ENCODE data around the gene SMARCD2.
"Not testable (repeated sequence)": the region's sequence is repeated elsewhere in the genome, so short reads cannot be mapped to it uniquely, and the experiment has no call there.

Gene SMARCD2

DNA sequence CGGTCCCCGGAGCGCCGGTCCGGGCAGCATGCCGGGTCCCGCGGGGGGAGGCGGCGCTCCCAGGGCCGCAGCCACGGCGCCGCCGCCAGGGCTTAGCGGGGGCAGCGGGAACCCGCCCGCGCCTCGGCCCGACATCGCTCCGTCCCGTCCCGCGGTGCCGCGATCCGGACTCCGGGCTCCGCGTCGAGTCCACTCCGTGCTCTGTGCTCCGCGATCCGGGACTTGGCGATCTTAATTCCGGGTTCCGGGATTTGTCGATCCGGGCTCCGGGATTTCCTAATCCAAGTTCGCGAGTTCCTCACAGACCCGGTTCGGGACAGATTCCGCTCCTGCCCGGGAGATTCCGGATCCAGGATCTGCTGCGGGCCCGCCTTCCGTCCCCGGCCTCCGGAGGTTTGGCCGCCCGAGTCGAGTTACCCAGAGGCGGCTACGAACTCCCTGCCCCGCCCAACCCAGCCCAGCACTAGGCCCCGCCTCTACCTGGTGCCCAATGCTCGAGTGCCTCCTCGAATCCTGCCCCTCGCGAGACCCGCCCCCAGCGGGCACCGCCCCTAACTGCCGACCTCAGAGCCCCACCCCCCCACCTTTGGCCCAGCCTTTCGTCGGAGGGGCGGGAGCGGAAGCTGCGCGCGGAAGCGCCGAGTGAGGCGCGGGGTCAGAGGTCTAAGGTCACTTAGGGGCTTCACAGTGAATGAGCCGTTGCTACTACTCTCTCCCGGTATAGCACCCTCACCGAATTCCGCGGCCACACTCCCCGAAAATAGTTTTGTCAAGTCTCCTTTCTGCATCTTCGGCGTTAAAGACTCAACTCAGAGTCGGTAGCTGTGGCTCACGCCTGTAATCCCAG is at the start of gene SMARCD2:
SMARCD2 (minus strand) TSS at position 146 of the 847 bp plus-strand sequence; CDS start at position 135, 11 bp downstream.
- DNase-seq (ENCODE audit: low read depth), result peak; percentile 97

DNA sequence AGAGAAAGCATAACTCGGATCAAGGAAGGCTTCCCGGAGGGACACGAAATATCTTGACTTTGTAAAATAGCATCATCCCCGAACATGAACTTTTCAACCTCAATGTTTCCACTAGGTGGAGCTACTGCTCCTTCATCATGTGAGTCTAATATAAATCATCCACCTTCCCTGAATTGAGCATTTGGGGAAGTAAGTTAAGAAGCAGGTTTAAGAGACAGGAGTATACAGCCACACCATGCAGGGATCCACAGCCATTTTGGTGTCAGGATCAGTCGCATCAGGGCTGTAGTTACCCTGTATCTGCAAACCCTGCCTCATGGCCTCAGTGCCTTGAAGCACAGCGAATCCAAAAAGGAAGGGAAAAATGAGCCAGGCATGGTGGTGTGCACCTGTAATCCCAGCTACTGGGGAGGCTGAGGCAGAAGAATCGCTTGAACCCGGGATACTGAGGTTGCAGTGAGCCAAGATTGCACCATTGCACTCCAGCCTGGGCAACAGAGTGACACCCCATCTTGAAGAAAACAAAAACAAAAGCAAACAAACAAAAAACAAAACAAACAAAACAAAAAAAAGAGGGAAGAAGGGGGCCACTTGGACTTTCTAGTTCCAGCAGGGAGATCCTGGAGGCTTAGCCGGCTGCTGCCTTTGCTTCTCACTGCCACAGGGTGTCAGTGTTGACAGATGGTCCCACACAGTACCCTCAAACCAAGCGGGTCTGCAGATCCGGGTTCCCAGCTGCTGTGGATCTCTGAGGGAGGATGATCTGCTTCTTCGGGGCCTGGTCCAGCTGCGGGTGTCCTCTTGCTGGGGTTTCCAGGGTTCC is 46.8 kb upstream of the SMARCD2 start:
- not testable (repeated sequence) for DNase-seq (ENCODE audit: low read depth)

- not testable (repeated sequence) for DNase-seq (ENCODE audit: low read depth)
Observed at GRCh38 chr17:63885119-63885518, 42.6 kb upstream of the SMARCD2 start.

GRCh38 chr17:63882626-63883126 is 40.2 kb upstream of the SMARCD2 start:
- DNase-seq (ENCODE audit: low read depth), result not testable (repeated sequence)

- DNase-seq (ENCODE audit: low read depth), result peak; percentile 37
Observed at GRCh38 chr17:63881935-63882601, 39.6 kb upstream of the SMARCD2 start, which contains the start of gene GH2. TSS of gene GH2 (minus strand) at chr17:63881944. CDS start at chr17:63881801, 143 bp downstream.

- DNase-seq (ENCODE audit: low read depth), result not testable (repeated sequence)
Observed at GRCh38 chr17:63881337-63881736, 38.9 kb upstream of the SMARCD2 start.

- DNase-seq (ENCODE audit: low read depth), result no peak
Observed at GRCh38 chr17:63880706-63881105, 38.2 kb upstream of the SMARCD2 start.

GRCh38 chr17:63878413-63878812 is 35.9 kb upstream of the SMARCD2 start:
- not testable (repeated sequence) for DNase-seq (ENCODE audit: low read depth)

DNA sequence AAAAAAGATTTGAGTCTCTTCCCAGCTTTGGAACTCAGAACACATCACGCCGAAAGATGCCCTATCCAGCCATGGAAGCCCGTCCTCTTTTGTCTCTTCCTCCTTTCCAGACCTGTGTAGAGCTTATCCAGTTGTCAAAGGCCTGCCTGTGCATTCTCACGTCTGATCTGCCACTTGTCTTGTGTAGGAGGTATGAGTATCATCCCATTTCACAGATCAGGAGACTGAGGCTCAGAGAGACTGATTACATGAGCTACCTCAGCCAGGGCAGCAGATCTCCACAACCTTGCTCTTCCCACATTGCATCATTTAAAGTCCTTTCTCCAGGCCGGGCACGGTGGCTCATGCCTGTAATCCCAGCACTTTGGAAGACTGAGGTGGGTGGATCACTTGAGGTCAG is 32.2 kb upstream of the SMARCD2 start:
- not testable (repeated sequence) for DNase-seq (ENCODE audit: low read depth)

DNA sequence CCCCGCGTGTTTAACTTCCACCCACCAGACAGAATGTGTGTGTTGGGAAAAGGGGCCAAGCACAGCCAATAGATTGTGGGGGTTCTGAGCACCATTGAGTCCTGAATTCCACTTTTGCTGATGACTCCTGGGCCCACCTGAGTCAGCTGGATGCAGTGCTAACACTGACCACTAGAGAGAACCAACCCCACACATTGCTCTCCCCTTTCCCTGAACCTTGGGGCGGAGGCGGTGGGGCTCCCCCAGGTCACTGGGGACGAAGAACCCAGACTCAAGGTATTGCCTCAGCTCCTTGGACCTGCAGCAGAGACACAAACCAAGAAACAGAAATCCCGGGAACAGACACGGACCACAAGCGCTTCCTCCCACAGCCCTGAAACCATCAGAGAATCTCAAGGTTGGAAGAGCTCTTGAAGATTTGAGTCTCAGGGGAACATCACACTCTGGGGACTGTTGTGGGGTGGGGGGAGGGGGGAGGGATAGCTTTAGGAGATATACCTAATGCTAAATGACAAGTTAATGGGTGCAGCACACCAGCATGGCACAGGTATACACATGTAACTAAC is 31.7 kb upstream of the SMARCD2 start:
- not testable (repeated sequence) for DNase-seq (ENCODE audit: low read depth)

DNA sequence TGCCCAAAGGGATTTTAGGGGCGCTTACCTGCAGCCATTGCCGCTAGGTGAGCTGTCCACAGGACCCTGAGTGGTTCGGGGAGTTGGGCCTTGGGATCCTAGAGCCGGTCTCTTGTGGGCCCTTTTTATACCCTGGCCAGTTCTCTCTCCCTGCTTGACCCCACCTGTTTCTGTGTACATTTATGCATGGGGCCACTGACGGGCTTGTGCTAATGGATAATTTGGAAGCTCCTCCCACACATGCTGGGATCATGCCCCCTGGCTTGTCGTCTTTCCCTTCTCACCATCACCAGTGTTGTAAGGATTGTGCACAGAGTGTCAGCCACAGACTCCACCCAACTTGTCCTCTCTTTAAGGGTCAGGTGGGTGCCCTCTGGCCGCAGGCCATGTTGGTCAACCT is 31.1 kb upstream of the SMARCD2 start, which contains the start of gene CSH2:
CSH2 (minus strand) TSS at position 101 of the 400 bp plus-strand sequence; CDS start at position 38, 63 bp downstream.
- not testable (repeated sequence) for DNase-seq (ENCODE audit: low read depth)

DNA sequence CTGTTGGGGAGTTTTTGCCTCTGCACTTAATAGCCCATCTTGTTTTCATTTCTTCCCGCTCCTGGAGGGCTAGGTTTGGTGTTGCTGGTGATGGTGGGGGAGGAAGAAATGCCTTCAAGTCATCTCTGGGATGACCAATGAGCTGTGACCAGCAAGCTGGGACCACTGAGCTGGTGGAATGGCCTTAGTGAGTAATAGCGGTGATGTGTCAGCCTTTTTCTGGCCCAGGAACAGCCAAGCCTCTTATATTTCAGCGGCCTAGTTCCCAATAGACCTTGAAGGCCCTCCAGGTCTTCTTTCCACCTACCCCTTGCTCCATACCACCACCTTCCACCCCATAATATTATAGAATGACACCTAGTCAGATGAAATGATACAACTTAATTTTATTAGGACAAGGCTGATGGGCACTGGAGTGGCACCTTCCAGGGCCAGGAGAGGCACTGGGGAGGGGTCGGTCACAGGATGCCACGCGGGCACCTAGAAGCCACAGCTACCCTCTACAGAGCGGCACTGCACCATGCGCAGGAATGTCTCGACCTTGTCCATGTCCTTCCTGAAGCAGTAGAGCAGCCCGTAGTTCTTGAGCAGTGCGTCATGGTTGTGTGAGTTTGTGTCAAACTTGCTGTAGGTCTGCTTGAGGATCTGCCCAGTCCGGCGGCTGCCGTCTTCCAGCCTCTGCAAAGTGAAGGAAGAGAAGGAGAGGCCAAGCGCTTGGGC is 29.3 kb upstream of the SMARCD2 start:
- DNase-seq (ENCODE audit: low read depth), result not testable (repeated sequence)

DNA sequence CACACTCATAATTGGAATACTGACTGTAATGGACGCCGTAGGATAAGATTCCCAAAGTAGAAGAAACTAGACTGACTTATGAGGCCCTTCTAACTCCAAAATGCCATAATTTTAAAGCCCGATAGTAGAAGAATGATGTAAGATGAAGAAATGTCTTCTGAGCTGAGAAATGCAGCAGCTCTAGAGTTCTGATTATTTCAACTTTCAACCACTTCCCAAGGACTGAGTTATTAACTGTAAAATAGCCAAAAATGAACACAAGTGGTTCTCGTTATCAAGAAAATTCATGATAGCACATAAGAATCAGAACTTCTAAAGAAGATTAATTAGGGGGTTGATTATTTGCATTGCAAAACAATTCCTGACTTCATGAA is 27.8 kb upstream of the SMARCD2 start:
- DNase-seq (ENCODE audit: low read depth), result not testable (repeated sequence)

DNA sequence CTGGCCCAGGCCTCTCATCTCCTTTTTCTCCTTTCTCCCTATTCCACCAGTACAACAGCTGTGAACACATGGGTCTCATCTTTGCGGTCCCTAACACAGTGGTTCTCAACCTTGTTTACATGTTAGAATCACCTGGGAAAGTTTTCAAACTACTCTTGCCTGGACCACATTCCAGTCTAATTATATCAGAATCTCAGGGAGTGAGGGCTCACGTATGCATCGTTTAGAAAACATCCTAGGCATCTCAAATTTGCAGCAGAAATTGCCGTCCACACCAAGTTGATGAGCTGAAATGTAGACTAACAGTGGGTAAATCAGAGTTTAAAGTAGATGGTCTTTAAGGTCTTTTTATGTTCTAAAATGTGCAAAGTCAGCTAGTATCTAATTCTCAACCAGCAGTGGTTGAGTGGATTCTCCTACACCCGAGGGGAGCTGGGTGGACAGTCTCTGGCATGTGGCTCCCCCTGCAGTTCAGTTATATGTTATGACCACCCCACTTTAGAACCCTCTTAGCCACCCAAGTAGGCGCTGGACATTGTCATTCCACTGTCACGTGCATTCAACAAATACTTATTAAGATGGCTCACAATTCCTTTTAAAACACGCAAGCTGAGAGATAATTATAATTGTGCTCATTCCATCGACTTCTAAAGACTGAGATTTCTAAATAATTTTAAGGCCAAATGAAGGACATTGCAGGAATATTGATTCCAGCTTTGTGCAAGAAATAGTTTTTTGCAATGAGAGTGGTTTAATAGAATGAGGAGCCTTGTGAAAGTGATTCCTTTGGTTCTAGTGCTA is 27.2 kb upstream of the SMARCD2 start:
- not testable (repeated sequence) for DNase-seq (ENCODE audit: low read depth)

- not testable (repeated sequence) for DNase-seq (ENCODE audit: low read depth)
Observed at GRCh38 chr17:63866625-63867024, 24.1 kb upstream of the SMARCD2 start.

DNA sequence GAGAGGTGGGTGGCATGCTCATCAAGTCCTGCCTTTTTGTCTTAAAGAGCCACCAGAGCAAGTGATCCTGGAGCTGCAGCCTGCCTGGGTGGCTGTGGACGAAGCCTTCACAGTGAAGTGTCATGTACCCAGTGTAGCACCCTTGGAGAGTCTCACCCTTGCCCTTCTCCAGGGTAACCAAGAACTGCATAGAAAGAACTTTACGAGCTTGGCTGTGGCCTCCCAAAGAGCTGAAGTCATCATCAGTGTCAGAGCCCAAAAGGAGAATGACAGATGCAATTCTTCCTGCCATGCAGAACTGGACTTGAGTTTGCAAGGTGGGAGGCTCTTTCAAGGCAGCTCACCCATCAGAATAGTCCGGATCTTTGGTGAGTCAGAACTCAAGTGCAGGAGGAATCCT is 16.8 kb upstream of the SMARCD2 start:
- DNase-seq (ENCODE audit: low read depth), result no peak

DNA sequence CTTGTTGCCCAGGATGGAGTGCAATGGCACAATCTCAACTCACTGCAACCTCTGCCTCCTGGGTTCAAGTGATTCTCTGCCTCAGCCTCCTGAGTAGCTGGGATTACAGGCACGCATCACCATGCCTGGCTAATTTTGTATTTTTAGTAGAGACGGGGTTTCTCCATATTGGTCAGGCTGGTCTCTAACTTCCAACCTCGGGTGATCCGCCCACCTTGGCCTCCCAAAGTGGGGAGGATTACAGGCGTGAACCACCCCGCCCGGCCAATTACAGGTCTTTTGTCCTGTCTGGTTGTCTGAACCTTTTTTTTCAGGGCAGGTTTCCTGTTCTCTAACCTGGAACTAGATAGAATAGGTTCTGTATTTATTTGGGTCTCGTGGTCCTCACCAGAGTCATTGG is 13.9 kb upstream of the SMARCD2 start:
- not testable (repeated sequence) for DNase-seq (ENCODE audit: low read depth)

DNA sequence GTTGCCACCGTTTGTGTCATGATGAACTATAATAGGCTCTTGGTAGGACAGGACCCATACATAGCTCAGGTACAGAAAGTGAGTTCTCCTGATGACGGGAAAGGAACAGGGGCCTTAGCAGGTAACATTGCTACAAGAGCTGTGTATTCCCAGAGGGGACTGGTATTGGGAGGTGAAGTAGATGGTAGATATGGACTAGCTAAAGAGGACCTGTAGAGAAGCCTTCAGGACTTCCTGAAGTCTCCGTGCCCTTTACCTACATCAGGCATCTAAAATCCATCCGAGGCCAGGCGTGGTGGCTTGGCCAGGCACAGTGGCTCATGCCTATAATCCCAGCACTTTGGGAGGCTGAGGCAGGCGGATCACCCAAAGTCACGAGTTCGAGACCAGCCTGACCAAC is 12.7 kb upstream of the SMARCD2 start:
- no peak for DNase-seq (ENCODE audit: low read depth)

DNA sequence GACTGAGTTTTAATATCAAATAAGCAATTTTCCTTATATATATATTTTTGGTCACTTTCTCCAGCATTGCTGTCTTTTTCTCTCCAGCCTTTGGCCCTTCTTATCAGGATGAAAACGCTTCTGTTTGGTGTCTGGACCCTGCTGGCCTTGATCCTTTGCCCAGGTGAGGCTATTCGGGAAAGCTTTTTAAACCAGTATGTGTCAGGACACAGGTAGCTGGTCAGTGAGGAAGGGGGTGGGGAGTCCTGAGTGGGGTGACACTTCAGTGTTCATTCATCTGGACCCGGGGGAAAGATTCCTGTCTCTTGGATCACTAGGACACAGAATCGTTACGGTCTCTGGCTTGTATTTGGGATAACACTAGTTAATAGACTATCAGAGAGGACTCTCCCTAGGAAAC is 12.2 kb upstream of the SMARCD2 start:
- DNase-seq (ENCODE audit: low read depth), result no peak

DNA sequence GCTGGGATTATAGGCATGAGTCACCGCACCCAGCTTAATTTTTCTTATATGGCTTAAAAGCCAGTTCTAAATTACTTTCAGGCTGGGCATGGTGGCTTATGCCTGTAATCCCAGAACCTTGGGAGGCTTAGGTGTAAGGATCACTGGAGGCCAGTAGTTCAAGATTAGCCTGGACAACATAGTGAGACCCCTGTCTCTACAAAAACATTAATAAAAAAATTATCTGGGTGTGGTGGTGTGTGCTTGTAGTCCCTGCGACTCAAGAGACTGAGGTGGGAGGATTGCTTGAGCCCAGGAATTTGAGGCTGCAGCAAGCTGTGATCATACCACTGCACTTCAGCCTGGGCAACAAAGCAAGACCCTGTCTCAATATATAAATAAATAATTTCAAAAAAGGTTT is 10.8 kb upstream of the SMARCD2 start:
- no peak for DNase-seq (ENCODE audit: low read depth)
